Measurements from ENCODE around the gene PLXNA2.

Gene PLXNA2

DNA sequence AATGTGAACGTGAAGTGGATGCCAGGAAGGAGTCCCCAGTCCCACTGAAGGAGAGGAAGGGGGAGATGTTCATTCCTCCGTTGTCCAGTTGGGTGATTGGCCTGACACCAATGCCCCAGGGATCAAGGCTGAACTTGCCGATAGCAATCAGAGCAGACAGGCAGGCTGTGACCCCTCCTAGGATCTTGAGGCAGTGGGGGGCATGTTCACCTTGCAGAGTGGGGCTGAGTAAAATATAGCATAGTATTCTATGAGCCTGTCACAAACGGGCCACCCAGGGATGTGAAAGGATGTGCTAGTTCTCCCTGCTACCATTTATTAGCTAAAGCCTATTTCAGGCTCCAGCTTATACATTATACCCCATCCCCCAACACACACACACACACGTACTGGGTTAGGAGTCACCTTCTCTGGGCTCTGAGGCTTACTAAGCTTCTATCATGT lies 252.6 kb downstream of the PLXNA2 start:
- H3K9me3 ChIP-seq = no peaks in the 10 kb centered on the region
- no peaks in the 10 kb centered on the region for H3K36me3 ChIP-seq
- H3K4me3 ChIP-seq = no peak overlapping the region
- TF ChIP-seq Cebpa-rat (IDR thresholded peaks at IDR 0.05) = no peak
- H3K4me2 ChIP-seq = no peak overlapping the region
- no peaks in the 10 kb centered on the region for H3K4me1 ChIP-seq
- H4K20me1 ChIP-seq = no peaks in the 10 kb centered on the region
- no peak overlapping the region for H3K27ac ChIP-seq
- no peak overlapping the region for H3K9ac ChIP-seq
- H3K27me3 ChIP-seq = no peaks in the 10 kb centered on the region

DNA sequence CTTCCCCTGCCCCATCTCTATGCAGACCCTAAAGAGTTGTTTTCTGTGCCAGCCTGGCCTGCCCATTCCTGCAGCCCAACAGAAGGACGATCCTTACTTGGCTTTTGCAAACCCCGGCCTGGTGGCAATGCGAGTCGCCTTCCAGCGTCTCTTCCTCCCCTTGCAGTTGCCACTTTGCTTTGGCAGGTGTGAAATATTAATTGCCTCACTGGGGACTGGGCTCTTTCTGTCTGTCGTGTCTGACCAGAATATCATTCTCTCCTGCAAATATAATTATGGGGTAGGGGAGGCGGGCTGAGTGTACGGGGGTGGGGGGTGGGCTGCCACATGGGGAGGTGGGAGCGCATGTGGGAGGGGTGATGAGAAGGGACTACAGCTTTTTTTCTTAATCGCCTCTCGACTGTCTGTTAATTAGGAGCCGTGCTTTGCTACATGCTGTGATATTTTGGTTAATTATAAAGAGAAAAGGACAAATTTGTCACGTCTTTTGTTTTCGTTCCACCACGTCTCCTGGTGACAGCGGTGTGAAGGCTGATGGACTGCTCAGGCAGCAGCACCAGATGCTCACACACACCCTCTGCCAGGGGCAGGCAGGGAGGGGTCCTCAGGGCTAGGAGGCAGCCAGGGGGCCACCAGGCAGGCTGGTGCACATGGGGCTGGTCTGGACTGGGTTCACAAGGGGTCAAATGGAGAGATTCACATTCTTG lies 253.2 kb downstream of the PLXNA2 start:
- Histone ChIP-seq H3K9me3 (no peaks in the 10 kb centered on the region), H3K4me2 (no peak overlapping the region), H3K36me3 (no peaks in the 10 kb centered on the region), H3K27ac (no peak overlapping the region), H3K9ac (no peak overlapping the region), H3K27me3 (no peaks in the 10 kb centered on the region), H3K4me1 (no peaks in the 10 kb centered on the region), H3K4me3 (no peak overlapping the region), H4K20me1 (no peaks in the 10 kb centered on the region)
- no peak for TF ChIP-seq Cebpa-rat (IDR thresholded peaks at IDR 0.05)

DNA sequence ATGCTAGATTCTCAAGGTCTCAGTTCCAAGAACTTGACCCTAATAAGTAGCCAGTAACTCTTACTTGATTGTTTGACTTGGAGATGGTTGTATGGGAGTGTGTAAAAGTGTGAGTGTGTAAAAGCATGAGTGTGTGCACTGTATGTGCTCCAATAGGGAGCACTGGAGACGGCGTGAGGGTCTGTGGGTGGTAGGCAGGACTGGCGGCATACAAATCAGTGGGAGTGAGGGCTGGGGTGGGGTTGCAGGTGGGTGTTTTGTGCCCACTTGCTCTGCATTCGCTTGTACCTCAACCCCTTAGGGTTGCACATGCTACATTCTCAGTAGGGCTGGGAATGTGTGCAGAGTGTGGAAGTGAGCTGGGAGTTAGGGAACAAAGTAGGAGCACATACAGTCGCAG lies 253.7 kb downstream of the PLXNA2 start:
- H3K27ac ChIP-seq = no peak overlapping the region
- no peaks in the 10 kb centered on the region for H3K36me3 ChIP-seq
- no peaks in the 10 kb centered on the region for H4K20me1 ChIP-seq
- no peaks in the 10 kb centered on the region for H3K27me3 ChIP-seq
- H3K4me2 ChIP-seq = no peak overlapping the region
- H3K4me1 ChIP-seq = no peaks in the 10 kb centered on the region
- TF ChIP-seq Cebpa-rat (IDR thresholded peaks at IDR 0.05) = no peak
- H3K9ac ChIP-seq = no peak overlapping the region
- no peaks in the 10 kb centered on the region for H3K9me3 ChIP-seq
- H3K4me3 ChIP-seq = no peak overlapping the region

DNA sequence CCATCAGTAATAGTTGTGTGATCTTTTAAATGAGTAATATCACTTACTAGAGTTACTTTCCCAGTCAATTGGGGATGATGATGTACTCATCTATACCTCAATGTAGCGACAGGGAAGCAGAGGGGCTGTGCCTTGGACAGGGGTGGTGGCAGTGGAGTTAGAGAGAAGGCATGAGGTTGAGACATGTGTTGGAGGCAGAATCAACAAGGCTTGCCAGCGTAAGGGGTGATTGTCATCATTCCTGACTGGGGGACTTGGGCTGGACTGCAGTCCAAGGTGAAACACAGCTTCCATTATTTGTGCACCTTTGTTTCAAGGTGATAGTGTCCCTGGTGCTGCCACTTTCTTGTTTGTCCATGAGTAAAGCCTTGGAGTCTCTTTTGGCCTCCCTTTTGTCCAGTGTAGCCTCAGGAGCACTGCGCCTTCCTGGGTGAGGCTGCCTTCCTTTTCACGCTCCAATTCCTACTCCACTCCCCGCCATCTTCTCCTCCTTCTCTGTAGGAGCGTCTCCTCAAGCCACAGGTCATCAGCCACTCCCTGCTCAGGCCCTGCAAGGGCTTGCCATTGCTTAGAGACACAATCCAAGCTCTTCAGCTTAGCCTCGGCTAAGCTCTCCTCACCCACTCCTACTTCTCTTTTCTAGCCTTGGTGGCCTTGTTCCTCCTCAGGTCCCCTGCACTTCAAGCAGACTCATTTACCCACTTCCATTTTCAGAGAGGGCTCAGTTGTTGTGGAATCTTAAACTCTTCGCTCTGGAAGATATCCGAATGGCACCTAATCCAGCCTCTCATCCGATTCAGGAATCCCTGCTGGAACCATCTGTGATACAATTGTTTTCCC lies 255.6 kb downstream of the PLXNA2 start:
- H3K9ac ChIP-seq = no peak overlapping the region
- no peak overlapping the region for H3K4me3 ChIP-seq
- no peaks in the 10 kb centered on the region for H4K20me1 ChIP-seq
- no peaks in the 10 kb centered on the region for H3K27me3 ChIP-seq
- no peaks in the 10 kb centered on the region for H3K36me3 ChIP-seq
- no peak for TF ChIP-seq Cebpa-rat (IDR thresholded peaks at IDR 0.05)
- H3K27ac ChIP-seq = no peak overlapping the region
- no peak overlapping the region for H3K4me2 ChIP-seq
- H3K9me3 ChIP-seq = no peaks in the 10 kb centered on the region
- H3K4me1 ChIP-seq = no peaks in the 10 kb centered on the region

DNA sequence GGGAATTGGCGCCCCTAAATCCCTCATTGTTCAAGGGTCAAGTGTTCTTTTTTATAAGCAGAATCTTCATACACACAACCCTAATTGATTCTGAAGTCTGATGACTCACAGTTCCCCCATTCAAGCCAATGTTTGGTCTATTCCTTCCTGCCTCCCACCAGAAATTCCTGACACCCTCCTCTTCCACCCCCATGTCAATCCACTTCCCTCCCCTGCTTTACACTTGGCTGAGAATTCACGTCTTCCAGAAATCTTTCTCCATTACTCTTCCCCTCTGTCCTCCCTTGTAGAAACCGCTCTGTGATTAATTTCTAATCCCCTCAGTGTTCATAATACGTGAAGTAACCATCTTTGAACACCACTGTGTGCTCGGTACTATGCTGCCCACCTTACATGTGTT lies 257.0 kb downstream of the PLXNA2 start:
- no peak for TF ChIP-seq Cebpa-rat (IDR thresholded peaks at IDR 0.05)
- Histone ChIP-seq H3K27me3 (no peaks in the 10 kb centered on the region), H3K9me3 (no peaks in the 10 kb centered on the region), H3K9ac (no peak overlapping the region), H3K4me2 (no peak overlapping the region), H3K4me1 (no peaks in the 10 kb centered on the region), H3K4me3 (no peak overlapping the region), H4K20me1 (no peaks in the 10 kb centered on the region), H3K27ac (no peak overlapping the region), H3K36me3 (no peaks in the 10 kb centered on the region)

DNA sequence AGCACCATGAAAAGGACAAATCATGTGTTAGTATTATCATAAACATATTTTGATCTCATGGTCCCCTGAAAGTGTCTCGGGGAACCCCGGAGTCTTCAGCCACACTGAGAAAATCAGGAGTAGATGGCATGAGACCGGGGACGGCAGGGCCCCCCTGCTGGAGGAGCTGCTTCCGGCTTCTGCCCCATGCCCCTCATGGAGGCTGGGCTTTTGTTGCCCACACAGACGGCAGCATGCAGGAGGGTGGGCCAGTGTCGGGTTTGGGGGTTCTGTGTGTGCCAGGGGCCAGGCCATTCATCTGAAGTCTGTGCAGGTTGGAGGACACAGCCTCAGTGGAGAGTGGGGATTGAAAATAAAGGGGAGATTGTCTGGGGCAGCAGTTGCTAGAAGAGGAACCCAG lies 258.2 kb downstream of the PLXNA2 start:
- Histone ChIP-seq H3K9me3 (no peaks in the 10 kb centered on the region), H3K4me3 (no peak overlapping the region), H3K27ac (no peak overlapping the region), H3K4me2 (no peak overlapping the region), H4K20me1 (no peaks in the 10 kb centered on the region), H3K9ac (no peak overlapping the region), H3K27me3 (no peaks in the 10 kb centered on the region), H3K4me1 (no peaks in the 10 kb centered on the region), H3K36me3 (no peaks in the 10 kb centered on the region)
- TF ChIP-seq Cebpa-rat (IDR thresholded peaks at IDR 0.05) = no peak

DNA sequence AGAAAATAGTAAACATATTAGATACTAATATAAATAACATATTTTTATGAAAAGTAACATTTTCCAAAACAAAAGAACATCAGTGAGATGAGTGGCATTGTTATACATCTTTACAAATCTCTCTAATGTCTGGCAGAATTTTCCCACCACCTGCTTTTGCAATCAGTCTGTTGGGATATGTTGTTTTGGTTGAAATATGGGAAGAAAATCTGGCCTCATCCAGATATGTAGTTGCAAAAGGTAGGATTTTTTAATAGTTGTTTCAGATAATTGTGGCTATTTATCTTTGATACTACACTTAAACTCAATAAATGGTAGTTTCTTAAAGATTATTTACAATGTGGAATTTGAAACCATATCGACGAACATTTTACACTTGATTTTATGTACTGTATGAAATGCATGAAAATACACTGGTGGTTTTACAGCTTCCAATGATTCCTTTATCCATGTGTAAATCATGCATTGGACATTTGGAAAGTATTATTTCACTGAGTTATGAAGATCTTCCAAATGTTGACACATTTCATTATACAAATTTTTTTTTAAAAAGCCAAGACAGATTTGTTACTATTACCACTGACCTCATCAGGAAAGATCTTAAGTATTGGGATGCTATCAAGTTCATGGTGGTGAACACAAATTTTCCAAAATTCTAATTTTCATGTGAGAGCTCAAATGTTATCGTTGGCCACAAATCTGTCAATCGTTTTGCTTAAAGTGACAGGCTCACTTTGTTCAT lies 259.2 kb downstream of the PLXNA2 start:
- Histone ChIP-seq H4K20me1 (no peaks in the 10 kb centered on the region), H3K4me3 (no peak overlapping the region), H3K9ac (no peak overlapping the region), H3K4me2 (no peak overlapping the region), H3K36me3 (no peaks in the 10 kb centered on the region), H3K27me3 (no peaks in the 10 kb centered on the region), H3K4me1 (no peaks in the 10 kb centered on the region), H3K9me3 (no peaks in the 10 kb centered on the region), H3K27ac (no peak overlapping the region)
- TF ChIP-seq Cebpa-rat (IDR thresholded peaks at IDR 0.05) = no peak

DNA sequence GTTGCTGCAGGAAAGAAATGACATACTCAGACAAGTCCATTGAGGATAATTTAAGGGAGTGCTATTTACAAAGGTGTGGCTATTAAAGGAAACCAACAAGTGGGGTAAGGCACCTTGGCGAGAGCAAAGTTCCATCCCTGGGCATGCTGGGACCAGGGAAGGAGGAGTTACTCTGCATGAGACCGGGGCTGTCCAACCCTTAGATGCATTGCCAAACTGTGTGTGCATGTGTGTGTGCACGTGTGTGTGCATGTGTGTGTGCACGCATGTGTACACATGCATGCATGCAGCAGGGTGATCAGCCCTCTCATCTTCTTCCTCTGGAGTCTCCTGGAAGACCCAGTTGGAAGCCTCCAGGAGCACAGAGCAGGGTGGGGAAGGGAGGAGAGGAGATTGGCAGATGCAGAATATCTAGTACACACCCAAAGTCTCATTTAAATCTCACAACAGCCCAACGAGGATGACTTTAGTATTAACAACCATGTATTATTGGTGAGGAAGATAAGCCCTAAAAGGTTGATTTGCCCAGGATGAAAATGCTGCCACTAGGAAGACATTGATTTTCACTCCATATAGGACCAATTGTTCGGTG lies 261.0 kb downstream of the PLXNA2 start:
- no peaks in the 10 kb centered on the region for H3K4me1 ChIP-seq
- no peak for TF ChIP-seq Cebpa-rat (IDR thresholded peaks at IDR 0.05)
- H3K27me3 ChIP-seq = no peaks in the 10 kb centered on the region
- no peak overlapping the region for H3K9ac ChIP-seq
- no peaks in the 10 kb centered on the region for H3K9me3 ChIP-seq
- H3K27ac ChIP-seq = no peak overlapping the region
- no peak overlapping the region for H3K4me3 ChIP-seq
- H3K4me2 ChIP-seq = no peak overlapping the region
- no peaks in the 10 kb centered on the region for H4K20me1 ChIP-seq
- no peaks in the 10 kb centered on the region for H3K36me3 ChIP-seq

DNA sequence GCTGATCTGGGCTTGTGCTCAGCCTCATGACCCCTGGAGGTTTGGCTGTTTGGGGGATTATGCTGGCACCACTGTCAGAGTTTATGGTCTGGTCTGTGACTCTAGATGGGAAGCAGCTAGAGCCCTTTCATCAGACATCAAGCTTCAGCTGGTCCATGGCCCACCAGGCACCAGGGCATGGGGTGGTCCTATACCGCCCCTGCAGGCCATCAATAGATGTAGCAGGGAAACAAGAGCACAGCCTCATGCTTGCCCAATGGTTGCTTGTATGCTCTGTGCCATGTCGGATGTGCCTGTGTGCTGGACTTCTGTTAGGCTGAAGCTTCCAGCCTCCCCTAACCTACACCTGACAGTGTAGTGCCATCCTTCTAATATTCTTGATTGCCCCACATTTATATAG lies 262.2 kb downstream of the PLXNA2 start:
- Histone ChIP-seq H3K27me3 (no peaks in the 10 kb centered on the region), H3K4me1 (no peaks in the 10 kb centered on the region), H3K9ac (no peak overlapping the region), H4K20me1 (no peaks in the 10 kb centered on the region), H3K36me3 (no peaks in the 10 kb centered on the region), H3K4me2 (no peak overlapping the region), H3K4me3 (no peak overlapping the region), H3K9me3 (no peaks in the 10 kb centered on the region), H3K27ac (no peak overlapping the region)
- TF ChIP-seq Cebpa-rat (IDR thresholded peaks at IDR 0.05) = no peak
